ENCODE results near the gene CTBP2.

The CTBP2 gene

DNA sequence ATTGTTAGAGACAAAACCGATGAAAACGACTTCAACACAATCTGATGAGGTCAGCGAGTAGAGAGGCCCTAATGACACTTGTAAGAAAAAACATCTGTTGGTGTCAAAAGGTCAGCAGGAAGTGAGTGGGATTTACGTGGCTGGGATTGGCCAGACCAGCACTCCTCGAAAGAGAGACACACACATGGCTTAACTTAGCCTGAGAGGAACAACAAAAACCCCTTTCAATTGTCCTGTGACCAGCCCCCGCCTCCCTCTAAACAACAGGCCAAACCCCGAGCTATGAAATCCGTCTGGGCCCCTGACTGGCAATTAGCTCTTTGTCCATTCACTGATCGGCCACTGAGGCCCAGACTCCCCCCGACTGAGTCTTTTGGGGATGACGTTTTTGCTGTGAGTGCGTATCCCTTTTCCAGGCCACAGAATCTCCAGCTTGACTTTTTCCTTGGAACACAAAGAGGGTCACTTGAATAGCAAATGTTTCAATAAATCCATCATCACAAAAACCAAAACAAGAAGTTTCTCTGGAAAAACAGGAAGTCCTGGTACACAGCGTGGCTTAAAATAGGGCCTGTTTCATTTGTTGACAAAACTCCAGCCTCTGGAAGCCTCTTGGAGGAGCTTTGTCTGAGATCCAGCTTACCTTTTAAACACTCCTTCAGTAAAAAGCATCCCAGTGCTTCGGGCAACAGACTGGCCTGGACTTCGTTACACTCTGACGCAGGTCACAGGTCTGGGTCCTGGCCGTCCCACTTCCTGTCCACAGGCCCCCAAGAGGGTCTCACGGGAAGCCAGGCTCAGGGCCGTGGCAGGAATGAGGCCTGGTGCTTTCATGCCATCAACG is 103.0 kb downstream of the CTBP2 start:
- H3K9ac ChIP-seq (ENCODE audit: low read length): no peak overlapping the region
- H3K9me2 ChIP-seq (replicated peaks; ENCODE audit: insufficient read depth, low read length): no peaks in the 10 kb centered on the region
- H3K9me3 ChIP-seq (ENCODE audit: insufficient read depth, low read length): no peaks in the 10 kb centered on the region
- H3K4me3 ChIP-seq (ENCODE audit: insufficient read depth, low read length, poor library complexity, severe bottlenecking): no peak overlapping the region
- H3K79me2 ChIP-seq (ENCODE audit: insufficient read depth, low read length): no peaks in the 10 kb centered on the region
- TF ChIP-seq, protein P1, sequence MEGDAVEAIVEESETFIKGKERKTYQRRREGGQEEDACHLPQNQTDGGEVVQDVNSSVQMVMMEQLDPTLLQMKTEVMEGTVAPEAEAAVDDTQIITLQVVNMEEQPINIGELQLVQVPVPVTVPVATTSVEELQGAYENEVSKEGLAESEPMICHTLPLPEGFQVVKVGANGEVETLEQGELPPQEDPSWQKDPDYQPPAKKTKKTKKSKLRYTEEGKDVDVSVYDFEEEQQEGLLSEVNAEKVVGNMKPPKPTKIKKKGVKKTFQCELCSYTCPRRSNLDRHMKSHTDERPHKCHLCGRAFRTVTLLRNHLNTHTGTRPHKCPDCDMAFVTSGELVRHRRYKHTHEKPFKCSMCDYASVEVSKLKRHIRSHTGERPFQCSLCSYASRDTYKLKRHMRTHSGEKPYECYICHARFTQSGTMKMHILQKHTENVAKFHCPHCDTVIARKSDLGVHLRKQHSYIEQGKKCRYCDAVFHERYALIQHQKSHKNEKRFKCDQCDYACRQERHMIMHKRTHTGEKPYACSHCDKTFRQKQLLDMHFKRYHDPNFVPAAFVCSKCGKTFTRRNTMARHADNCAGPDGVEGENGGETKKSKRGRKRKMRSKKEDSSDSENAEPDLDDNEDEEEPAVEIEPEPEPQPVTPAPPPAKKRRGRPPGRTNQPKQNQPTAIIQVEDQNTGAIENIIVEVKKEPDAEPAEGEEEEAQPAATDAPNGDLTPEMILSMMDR (IDR thresholded peaks at IDR 0.05; ENCODE audit: insufficient read depth, low read length, poor library complexity, severe bottlenecking): no peak
- no peak for TF ChIP-seq EZH2phosphoT487 (conservative IDR thresholded peaks at IDR 0.05; ENCODE audit: low read length)
- H4K20me1 ChIP-seq (ENCODE audit: low read depth, low read length): no peaks in the 10 kb centered on the region
- H3K4me2 ChIP-seq (ENCODE audit: low read depth, low read length, poor library complexity, severe bottlenecking): no peak overlapping the region
- H3F3A ChIP-seq (ENCODE audit: insufficient read depth): no peaks in the 10 kb centered on the region
- no peaks in the 10 kb centered on the region for H3K36me3 ChIP-seq (ENCODE audit: low read length)
- no peak overlapping the region for H2AFZ ChIP-seq (ENCODE audit: low read depth, low read length, severe bottlenecking)
- no peak overlapping the region for H3K27ac ChIP-seq (ENCODE audit: low read depth, low read length)
- no peaks in the 10 kb centered on the region for H3K27me3 ChIP-seq (ENCODE audit: low read length)

GRCh38 chr10:125056161-125057132 is 103.9 kb downstream of the CTBP2 start:
- Histone ChIP-seq H3K9ac (ENCODE audit: low read length) (no peak overlapping the region), H3K27me3 (ENCODE audit: low read length) (no peaks in the 10 kb centered on the region), H2AFZ (ENCODE audit: low read depth, low read length, severe bottlenecking) (no peak overlapping the region), H3K27ac (ENCODE audit: low read depth, low read length) (no peak overlapping the region), H3K36me3 (ENCODE audit: low read length) (no peaks in the 10 kb centered on the region), H3K79me2 (ENCODE audit: insufficient read depth, low read length) (no peaks in the 10 kb centered on the region), H3K9me2 (replicated peaks; ENCODE audit: insufficient read depth, low read length) (no peaks in the 10 kb centered on the region), H3K9me3 (ENCODE audit: insufficient read depth, low read length) (no peaks in the 10 kb centered on the region), H3K4me2 (ENCODE audit: low read depth, low read length, poor library complexity, severe bottlenecking) (no peak overlapping the region), H3K4me3 (ENCODE audit: insufficient read depth, low read length, poor library complexity, severe bottlenecking) (no peak overlapping the region), H3F3A (ENCODE audit: insufficient read depth) (no peaks in the 10 kb centered on the region), H4K20me1 (ENCODE audit: low read depth, low read length) (no peaks in the 10 kb centered on the region)
- TF ChIP-seq, protein P1 (IDR thresholded peaks at IDR 0.05; ENCODE audit: insufficient read depth, low read length, poor library complexity, severe bottlenecking): no peak
- no peak for TF ChIP-seq EZH2phosphoT487 (conservative IDR thresholded peaks at IDR 0.05; ENCODE audit: low read length)

DNA sequence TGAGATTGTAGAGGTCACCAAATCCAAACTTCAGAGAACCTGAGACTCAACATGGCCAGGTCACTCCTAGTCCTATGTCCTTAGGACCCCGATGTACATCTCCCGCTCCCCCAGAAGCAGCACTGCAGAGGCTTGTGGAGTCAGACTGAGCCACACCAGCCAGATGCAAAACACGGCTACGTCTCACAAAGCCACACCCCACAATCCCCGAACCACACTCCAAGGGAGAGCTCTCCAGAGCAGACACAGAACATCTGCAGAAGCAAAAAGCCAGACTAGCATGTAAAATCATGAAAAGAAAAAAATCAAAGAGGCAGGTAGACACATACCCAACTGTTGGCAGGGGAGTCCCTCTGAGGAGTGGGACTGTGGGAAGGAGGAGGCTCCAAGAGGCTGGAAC is 104.9 kb downstream of the CTBP2 start:
- H3K4me3 ChIP-seq (ENCODE audit: insufficient read depth, low read length, poor library complexity, severe bottlenecking): no peak overlapping the region
- no peaks in the 10 kb centered on the region for H3K36me3 ChIP-seq (ENCODE audit: low read length)
- H3K9ac ChIP-seq (ENCODE audit: low read length): no peak overlapping the region
- H3K9me3 ChIP-seq (ENCODE audit: insufficient read depth, low read length): no peaks in the 10 kb centered on the region
- no peaks in the 10 kb centered on the region for H3K9me2 ChIP-seq (replicated peaks; ENCODE audit: insufficient read depth, low read length)
- TF ChIP-seq, protein P1 (IDR thresholded peaks at IDR 0.05; ENCODE audit: insufficient read depth, low read length, poor library complexity, severe bottlenecking): no peak
- no peak for TF ChIP-seq EZH2phosphoT487 (conservative IDR thresholded peaks at IDR 0.05; ENCODE audit: low read length)
- no peaks in the 10 kb centered on the region for H3F3A ChIP-seq (ENCODE audit: insufficient read depth)
- no peaks in the 10 kb centered on the region for H3K27me3 ChIP-seq (ENCODE audit: low read length)
- no peak overlapping the region for H2AFZ ChIP-seq (ENCODE audit: low read depth, low read length, severe bottlenecking)
- H4K20me1 ChIP-seq (ENCODE audit: low read depth, low read length): no peaks in the 10 kb centered on the region
- H3K4me2 ChIP-seq (ENCODE audit: low read depth, low read length, poor library complexity, severe bottlenecking): no peak overlapping the region
- no peaks in the 10 kb centered on the region for H3K79me2 ChIP-seq (ENCODE audit: insufficient read depth, low read length)
- H3K27ac ChIP-seq (ENCODE audit: low read depth, low read length): no peak overlapping the region
